Stimulated activated CD4-positive, alpha-beta T cell treated with anti-CD3 and anti-CD28 coated beads, TNF-alpha, amount 100 ng/mL, for 4 hours (primary cell): ENCODE results near the gene TYMS.

Source experiments
- DNase-seq, 3 experiments: peaks; one replicate each; pipeline ENCODE4 v3.0.0-alpha.2; 2020; ENCODE audit warnings: low read depth in 3 of 3

Gene TYMS

GRCh38 chr18:711310-711656, 53.8 kb downstream of the TYMS start:
- DNase-seq = peak in 1 of 3 experiments; percentile 19

GRCh38 chr18:711657-712400, 54.4 kb downstream of the TYMS start:
- peak; percentile 38 to 64 (median 52) for DNase-seq

- DNase-seq = peak; percentile 63 to 75 (median 74)
These were observed 55.1 kb downstream of the TYMS start, which contains the start of gene ENOSF1 for GRCh38 chr18:712401-713134. ENOSF1 (minus strand) TSS chr18:712630; CDS start chr18:712587, 43 bp downstream.

GRCh38 chr18:713135-713490, 55.7 kb downstream of the TYMS start:
- no peak for DNase-seq

GRCh38 chr18:715626-716025, 58.2 kb downstream of the TYMS start:
- DNase-seq = no peak

- no peak for DNase-seq
These were observed 59.5 kb downstream of the TYMS start for GRCh38 chr18:717003-717402.
